DMS 273 (cell line): ENCODE measurements around the gene FUS.
"Not testable (repeated sequence)": the region's sequence is repeated elsewhere in the genome, so short reads cannot be mapped to it uniquely, and the experiment has no call there.

Source experiments
- DNase-seq: peaks from one replicate; lab custom pipeline; 2025; ENCODE audit not compliant: unreplicated experiment; lab: John Stamatoyannopoulos, UW

Gene FUS

GRCh38 chr16:31185339-31185738, 5.4 kb downstream of the FUS start:
- DNase-seq: no peak

GRCh38 chr16:31186176-31186575, 6.2 kb downstream of the FUS start:
- no peak for DNase-seq

- DNase-seq: no peak
Measured at GRCh38 chr16:31186930-31187807, 7.2 kb downstream of the FUS start.

- no peak for DNase-seq
Measured at GRCh38 chr16:31187808-31188189, 7.9 kb downstream of the FUS start.

GRCh38 chr16:31188450-31189411, 8.8 kb downstream of the FUS start:
- DNase-seq: no peak

- no peak for DNase-seq
Measured at GRCh38 chr16:31189412-31189778, 9.5 kb downstream of the FUS start.

GRCh38 chr16:31190061-31190460, 10.1 kb downstream of the FUS start:
- no peak for DNase-seq

- no peak for DNase-seq
Measured at GRCh38 chr16:31190818-31191444, 11.0 kb downstream of the FUS start.

DNA sequence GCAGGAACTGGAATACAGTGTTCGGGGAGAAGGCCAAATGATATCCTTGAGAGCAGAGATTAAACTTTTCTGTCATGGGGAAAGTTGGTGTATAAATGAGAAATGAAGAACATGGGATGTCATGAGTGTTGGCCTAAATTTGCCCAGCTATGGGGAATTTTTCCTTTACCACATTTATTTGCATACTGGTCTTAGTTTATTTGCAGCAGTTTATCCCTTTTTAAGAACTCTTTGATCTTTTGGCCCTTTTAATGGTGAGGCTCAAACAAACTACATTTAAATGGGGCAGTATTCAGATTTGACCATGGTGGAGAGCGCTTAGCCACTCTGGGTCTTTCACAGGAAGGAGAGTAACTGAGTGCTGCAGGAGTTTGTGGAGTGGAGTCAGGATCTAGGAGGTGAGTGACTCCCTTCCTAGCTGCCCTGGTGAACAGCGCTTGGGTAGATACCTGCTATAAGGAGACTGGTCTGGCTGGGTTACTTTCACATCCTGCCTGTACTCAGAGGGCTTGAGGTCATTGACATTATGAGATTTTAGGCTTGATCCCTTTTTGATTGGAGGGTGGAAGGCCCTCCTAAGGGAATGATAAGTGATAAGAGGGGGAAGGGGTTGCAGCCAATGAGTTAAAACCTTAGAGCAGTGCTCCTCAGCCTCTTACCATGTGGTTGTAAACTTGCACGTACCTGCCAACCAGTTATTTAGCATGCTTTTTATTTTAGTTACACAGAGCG, 11.9 kb downstream of the FUS start:
- DNase-seq: no peak

- DNase-seq: no peak
Measured at GRCh38 chr16:31192856-31193642, 13.1 kb downstream of the FUS start.

DNA sequence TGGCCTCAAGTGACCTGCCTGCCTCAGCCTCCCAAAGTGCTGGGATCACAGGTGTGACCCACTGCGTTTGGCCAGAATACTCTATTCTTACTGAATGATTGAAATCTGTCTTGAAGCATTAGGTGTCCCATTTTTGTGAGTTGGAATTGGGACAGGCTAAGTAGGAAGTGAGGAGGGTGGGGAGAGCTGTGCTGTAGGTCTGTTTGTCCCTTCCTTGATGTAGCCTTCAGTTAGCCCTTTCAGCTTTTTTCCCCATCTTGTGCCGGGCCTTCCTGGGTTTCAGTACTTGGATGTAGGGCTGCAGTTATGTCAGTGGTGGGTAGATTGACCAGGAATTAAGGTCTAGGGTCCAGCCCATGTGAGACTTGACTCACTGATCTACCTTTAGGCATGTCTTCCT, 13.9 kb downstream of the FUS start:
- no peak for DNase-seq

DNA sequence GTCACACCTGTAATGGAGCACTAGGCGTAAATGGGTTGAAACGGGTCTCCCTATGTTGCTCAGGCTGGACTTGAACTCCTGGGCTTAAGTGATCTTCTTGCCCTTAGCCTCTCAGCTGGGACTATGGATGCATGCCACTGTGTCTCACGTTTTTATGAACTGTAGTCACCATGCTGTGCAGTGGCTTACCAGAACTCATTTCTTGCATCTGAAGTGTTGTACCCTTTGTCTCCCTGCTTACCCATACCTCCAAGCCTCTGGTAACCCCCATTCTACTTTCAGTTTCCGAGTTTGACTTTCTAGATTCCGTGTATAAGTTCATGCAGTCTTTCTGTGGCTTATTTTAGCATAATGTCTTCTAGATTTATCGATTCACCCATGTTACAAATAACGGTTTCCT, 15.0 kb downstream of the FUS start:
- no peak for DNase-seq

GRCh38 chr16:31195861-31196260, 15.9 kb downstream of the FUS start:
- not testable (repeated sequence) for DNase-seq

GRCh38 chr16:31196324-31197088, 16.6 kb downstream of the FUS start:
- DNase-seq: no peak

DNA sequence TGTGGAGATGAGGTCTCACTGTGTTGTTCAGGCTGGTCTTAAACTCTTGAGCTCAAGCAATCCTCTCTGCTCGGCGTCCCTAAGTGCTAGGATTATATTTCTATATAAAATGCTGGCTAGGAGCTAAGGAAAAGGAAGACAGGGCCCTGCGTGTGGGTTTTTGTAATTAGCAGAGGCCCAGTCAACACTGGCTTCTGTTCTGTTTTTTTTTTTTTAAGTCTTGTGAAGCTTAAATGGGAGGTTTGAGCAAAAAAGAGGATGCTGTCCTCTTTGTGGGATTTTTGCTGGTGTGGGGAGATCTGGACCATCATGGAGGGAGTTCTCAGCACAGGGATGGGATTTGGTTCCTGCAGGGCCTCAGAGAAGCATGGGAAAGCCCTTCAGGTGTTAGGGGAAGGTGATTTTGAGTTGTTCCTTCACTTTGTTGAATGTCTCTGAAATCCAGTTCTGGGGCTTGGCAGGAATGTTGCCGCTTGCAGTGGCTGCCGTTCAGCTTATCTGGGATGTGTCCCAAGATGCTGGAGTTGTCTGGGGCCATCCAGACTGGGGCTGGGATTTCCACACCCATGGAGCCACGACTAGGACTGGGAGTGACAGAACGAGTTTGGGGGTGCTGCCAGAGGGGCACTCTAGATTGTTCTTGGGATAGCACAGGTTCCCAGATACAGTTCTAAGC, 18.4 kb downstream of the FUS start:
- no peak for DNase-seq

- no peak for DNase-seq
Measured at GRCh38 chr16:31199430-31200041, 19.6 kb downstream of the FUS start.

DNA sequence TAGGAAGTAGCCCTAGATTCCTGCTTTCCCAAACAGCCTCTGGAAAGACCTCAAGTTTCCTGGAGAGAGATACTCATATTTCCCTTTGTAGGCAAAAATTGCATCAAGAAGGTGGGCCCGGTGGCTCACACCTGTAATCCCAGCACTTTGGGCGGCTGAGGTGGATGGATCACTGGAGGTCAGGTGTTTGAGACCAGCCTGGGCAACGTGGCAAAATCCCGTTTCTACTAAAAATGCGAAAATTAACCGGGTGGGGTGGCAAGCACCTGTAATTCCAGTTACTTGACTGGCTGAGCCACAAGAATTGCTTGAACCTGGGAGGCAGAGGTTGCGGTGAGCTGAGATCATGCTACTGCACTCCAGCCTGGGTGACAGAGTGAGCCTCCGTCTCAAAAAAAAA, 20.2 kb downstream of the FUS start:
- not testable (repeated sequence) for DNase-seq

DNA sequence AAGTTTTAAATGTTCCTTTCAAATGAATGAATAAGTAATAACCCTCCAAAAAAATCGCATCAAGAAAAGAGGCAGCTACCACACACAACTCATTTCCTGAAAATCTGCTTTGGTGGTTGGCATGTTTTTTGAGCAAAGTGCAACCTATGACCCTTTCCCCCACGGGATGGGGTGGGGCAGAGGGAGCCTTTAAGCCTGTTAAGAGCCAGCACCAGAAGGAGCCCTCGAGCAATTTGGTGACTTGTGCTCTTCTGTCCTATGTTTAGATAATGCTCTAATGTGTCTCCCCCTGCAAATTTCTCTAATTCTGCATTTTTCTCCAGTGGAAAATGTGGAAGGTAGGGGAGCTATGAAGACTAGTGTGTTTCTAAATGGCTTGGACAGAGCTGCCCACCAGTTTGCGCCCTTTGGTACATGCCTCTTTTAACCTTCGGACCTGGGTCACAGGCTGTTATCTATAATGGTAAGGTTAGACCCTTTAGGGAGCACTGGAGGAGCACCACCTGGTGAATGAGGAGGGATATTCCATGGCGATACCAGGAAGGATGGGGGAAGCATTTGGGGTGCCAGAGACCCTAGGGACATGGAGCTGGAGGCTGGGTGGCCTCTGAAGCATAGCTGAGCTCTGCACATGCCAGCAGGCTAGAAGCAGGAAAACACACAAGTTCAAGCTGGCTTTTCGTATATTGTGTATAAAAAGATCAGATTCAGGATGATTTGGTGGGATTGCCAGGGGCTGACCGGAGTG, 21.1 kb downstream of the FUS start:
- peak; percentile 56 for DNase-seq
